ENCODE results near the gene OR4F15.
"Not testable (repeated sequence)": the region's sequence is repeated elsewhere in the genome, so short reads cannot be mapped to it uniquely, and the experiment has no call there.

OR4F15 gene

GRCh38 chr15:101793981-101794380, 18.0 kb upstream of the OR4F15 start:
- not testable (repeated sequence) for H4K20me1 ChIP-seq (ENCODE audit: insufficient read depth, low read length); H3K4me1 ChIP-seq (ENCODE audit: insufficient read depth, low read length); H2AFZ ChIP-seq (ENCODE audit: low read depth, low read length); H3K9me3 ChIP-seq (ENCODE audit: insufficient read depth, low read length, severe bottlenecking); H3K79me2 ChIP-seq (ENCODE audit: insufficient read depth, low read length); H3K36me3 ChIP-seq (ENCODE audit: insufficient read depth, low read length); H3K9ac ChIP-seq (ENCODE audit: low read depth, low read length); H3K4me2 ChIP-seq (ENCODE audit: insufficient read depth, low read length); H3K27ac ChIP-seq (ENCODE audit: low read length); DNase-seq; H3K4me3 ChIP-seq (ENCODE audit: low read depth in 1 of 2, low read length in 2 of 2); ATAC-seq (ENCODE audit: insufficient read depth, low read depth); H3K27me3 ChIP-seq (ENCODE audit: insufficient read depth, low read length, poor library complexity)

- H3K79me2 ChIP-seq (ENCODE audit: insufficient read depth, low read length) = no peaks in the 10 kb centered on the region
- H4K20me1 ChIP-seq (ENCODE audit: insufficient read depth, low read length) = no peaks in the 10 kb centered on the region
- no peaks in the 10 kb centered on the region for H3K27me3 ChIP-seq (ENCODE audit: insufficient read depth, low read length, poor library complexity)
- DNase-seq = no peak
- H3K36me3 ChIP-seq (ENCODE audit: insufficient read depth, low read length) = no peaks in the 10 kb centered on the region
- no peak for ATAC-seq (ENCODE audit: insufficient read depth, low read depth)
- H3K9ac ChIP-seq (ENCODE audit: low read depth, low read length) = no peak overlapping the region
- no peaks in the 10 kb centered on the region for H3K4me1 ChIP-seq (ENCODE audit: insufficient read depth, low read length)
- H3K4me3 ChIP-seq (ENCODE audit: low read depth in 1 of 2, low read length in 2 of 2) = no peak overlapping the region
- no peak overlapping the region for H3K27ac ChIP-seq (ENCODE audit: low read length)
- no peak overlapping the region for H3K4me2 ChIP-seq (ENCODE audit: insufficient read depth, low read length)
- H3K9me3 ChIP-seq (ENCODE audit: insufficient read depth, low read length, severe bottlenecking) = no peaks in the 10 kb centered on the region
- TF ChIP-seq CTCF (IDR thresholded peaks at IDR 0.05; ENCODE audit: borderline replicate concordance, extremely low read depth, low read length, poor library complexity, severe bottlenecking) = no peak
- H2AFZ ChIP-seq (ENCODE audit: low read depth, low read length) = no peak overlapping the region
Observed at GRCh38 chr15:101795455-101795854, 16.5 kb upstream of the OR4F15 start.

GRCh38 chr15:101799665-101800064, 12.3 kb upstream of the OR4F15 start:
- Histone ChIP-seq H3K4me1 (ENCODE audit: insufficient read depth, low read length) (no peaks in the 10 kb centered on the region), H2AFZ (ENCODE audit: low read depth, low read length) (no peak overlapping the region), H3K4me3 (ENCODE audit: low read depth in 1 of 2, low read length in 2 of 2) (no peak overlapping the region), H3K79me2 (ENCODE audit: insufficient read depth, low read length) (no peaks in the 10 kb centered on the region), H3K27me3 (ENCODE audit: insufficient read depth, low read length, poor library complexity) (peaks cover 7% of the 10 kb centered on the region), H3K36me3 (ENCODE audit: insufficient read depth, low read length) (no peaks in the 10 kb centered on the region), H3K9ac (ENCODE audit: low read depth, low read length) (no peak overlapping the region), H4K20me1 (ENCODE audit: insufficient read depth, low read length) (no peaks in the 10 kb centered on the region), H3K4me2 (ENCODE audit: insufficient read depth, low read length) (no peak overlapping the region), H3K9me3 (ENCODE audit: insufficient read depth, low read length, severe bottlenecking) (no peaks in the 10 kb centered on the region), H3K27ac (ENCODE audit: low read length) (no peak overlapping the region)
- no peak for TF ChIP-seq EZH2 (IDR thresholded peaks at IDR 0.05; ENCODE audit: borderline replicate concordance, low read depth, low read length, severe bottlenecking)
- ATAC-seq (ENCODE audit: insufficient read depth, low read depth) = no peak
- DNase-seq = no peak

GRCh38 chr15:101801048-101801447, 11.0 kb upstream of the OR4F15 start:
- peaks cover 12% of the 10 kb centered on the region for H3K27me3 ChIP-seq (ENCODE audit: insufficient read depth, low read length, poor library complexity)
- no peak overlapping the region for H2AFZ ChIP-seq (ENCODE audit: low read depth, low read length)
- ATAC-seq (ENCODE audit: insufficient read depth, low read depth) (no peak), DNase-seq (no peak)
- no peaks in the 10 kb centered on the region for H3K9me3 ChIP-seq (ENCODE audit: insufficient read depth, low read length, severe bottlenecking)
- TF ChIP-seq EZH2 (IDR thresholded peaks at IDR 0.05; ENCODE audit: borderline replicate concordance, low read depth, low read length, severe bottlenecking) = no peak
- TF ChIP-seq CTCF (IDR thresholded peaks at IDR 0.05; ENCODE audit: borderline replicate concordance, extremely low read depth, low read length, poor library complexity, severe bottlenecking) = no peak
- H3K4me3 ChIP-seq (ENCODE audit: low read depth in 1 of 2, low read length in 2 of 2) = no peak overlapping the region
- no peaks in the 10 kb centered on the region for H3K4me1 ChIP-seq (ENCODE audit: insufficient read depth, low read length)
- H3K4me2 ChIP-seq (ENCODE audit: insufficient read depth, low read length) = no peak overlapping the region
- H4K20me1 ChIP-seq (ENCODE audit: insufficient read depth, low read length) = no peaks in the 10 kb centered on the region
- H3K27ac ChIP-seq (ENCODE audit: low read length) = no peak overlapping the region
- H3K79me2 ChIP-seq (ENCODE audit: insufficient read depth, low read length) = no peaks in the 10 kb centered on the region
- no peak overlapping the region for H3K9ac ChIP-seq (ENCODE audit: low read depth, low read length)
- no peaks in the 10 kb centered on the region for H3K36me3 ChIP-seq (ENCODE audit: insufficient read depth, low read length)
